NCI-H2107 treated with DMSO at 0.1 percent for 48 hours (cell line): ENCODE results near the gene CRADD.

Experiments used
- DNase-seq: peaks from one replicate; lab custom pipeline; 2025; ENCODE audit not compliant: unreplicated experiment; lab: John Stamatoyannopoulos, UW

Gene CRADD

GRCh38 chr12:93836620-93837260 is 159.6 kb downstream of the CRADD start:
- no peak for DNase-seq

DNA sequence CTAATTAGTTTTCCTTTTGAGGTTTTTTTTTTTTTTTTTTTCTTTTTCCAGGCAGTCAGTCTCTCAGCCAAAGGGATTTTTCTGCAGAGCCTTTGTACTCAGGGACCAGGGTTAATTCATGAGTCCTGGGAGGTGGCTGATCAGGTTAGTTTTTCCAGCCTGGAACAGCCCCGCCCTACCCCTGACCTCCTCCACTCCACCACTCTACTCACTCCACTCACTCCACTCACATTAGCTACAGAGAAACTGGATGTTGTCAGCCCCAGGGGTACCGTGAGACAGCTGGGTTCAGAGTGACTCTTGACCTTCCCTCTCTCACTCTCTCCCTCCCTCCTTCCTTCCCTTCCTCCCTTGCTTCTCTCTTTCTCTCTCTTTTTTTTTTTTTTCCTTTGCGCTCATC is 161.0 kb downstream of the CRADD start:
- no peak for DNase-seq

- DNase-seq = no peak
Observed at GRCh38 chr12:93839064-93839463, 161.9 kb downstream of the CRADD start.

DNA sequence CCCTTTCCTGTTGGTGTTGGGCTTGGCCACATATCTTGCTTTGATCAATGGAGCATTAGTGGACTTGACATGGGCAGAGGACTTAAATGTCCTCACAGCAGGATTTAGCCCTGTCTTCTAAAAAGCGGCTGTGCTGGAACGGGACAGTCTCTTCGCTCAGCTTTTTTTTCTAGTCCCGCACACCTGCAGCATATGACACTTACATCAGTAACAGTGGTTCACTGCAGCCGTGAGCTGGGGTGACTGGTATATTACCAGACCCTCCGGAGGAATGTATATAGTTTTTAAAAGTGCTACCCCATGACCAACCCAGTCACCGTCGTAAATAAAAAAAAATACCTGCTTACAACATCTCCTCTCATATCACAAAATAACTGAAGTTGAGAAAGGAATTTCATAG is 164.5 kb downstream of the CRADD start:
- DNase-seq = no peak

DNA sequence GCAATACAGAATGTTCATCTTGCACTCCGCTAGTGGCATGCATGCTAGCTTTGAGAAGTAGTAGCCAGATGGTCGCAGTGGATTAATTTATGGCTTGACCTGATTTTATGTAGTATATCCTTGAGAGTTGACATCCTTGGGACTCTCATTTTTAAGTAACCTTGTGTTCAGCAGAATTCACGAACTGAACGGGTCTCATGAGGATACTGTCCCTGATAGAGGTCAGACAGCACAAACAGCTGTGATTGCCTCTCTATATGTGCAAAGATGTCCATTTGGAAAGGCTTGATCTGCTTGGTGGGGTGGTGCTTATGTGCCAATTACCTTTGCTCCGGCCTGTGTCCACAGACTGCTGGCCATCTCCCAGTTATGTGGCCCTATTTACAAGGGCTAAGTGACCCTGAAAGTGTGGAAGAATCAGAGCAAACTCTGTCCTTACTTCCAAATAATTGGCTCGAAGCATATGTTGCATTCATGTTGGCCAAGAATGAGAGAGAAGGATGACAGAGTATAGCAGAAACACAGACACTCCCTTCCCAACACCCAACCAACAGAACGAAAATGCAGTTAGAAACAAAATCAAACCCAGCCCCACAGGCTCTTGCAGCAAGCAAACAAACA is 167.1 kb downstream of the CRADD start:
- no peak for DNase-seq

DNA sequence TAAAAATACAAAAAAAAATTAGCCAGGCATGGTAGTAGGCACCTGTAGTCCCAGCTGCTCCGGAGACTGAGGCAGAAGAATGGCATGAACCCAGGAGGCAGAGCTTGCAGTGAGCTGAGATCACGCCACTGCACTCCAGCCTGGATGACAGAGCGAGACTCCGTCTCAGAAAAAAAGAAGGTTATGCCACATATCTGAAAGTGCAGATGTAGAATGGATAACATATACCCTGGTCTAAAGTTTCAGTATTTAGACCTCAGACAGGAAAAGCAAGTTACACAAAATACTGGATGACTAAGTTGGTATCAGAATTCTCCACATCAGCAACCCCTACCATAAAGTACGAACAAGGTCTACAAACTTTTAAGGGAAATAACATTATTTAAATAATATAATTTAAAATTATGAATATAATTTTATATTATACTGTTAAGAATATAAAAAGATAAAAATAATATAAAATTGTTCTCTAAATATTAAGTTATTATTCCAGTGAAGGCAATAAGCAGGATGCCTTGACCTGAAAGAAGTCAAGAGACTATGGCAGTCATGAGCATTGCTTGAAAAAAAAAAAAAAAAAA is 169.9 kb downstream of the CRADD start:
- no peak for DNase-seq

- no peak for DNase-seq
Observed at GRCh38 chr12:93847517-93848474, 170.6 kb downstream of the CRADD start.

- DNase-seq = no peak
Observed at GRCh38 chr12:93848523-93849101, 171.4 kb downstream of the CRADD start.

DNA sequence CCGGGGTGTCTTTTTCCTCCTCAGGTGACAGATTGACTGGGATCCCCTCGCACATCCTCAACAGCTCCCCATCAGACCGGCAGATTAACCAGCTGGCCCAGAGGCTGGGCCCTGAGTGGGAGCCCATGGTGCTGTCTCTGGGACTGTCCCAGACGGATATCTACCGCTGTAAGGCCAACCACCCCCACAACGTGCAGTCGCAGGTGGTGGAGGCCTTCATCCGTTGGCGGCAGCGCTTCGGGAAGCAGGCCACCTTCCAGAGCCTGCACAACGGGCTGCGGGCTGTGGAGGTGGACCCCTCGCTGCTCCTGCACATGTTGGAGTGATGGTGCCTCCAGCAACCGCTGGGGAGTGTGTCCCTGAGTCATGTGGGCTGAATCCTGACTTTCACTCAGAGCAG is 172.8 kb downstream of the CRADD start:
- DNase-seq = no peak

DNA sequence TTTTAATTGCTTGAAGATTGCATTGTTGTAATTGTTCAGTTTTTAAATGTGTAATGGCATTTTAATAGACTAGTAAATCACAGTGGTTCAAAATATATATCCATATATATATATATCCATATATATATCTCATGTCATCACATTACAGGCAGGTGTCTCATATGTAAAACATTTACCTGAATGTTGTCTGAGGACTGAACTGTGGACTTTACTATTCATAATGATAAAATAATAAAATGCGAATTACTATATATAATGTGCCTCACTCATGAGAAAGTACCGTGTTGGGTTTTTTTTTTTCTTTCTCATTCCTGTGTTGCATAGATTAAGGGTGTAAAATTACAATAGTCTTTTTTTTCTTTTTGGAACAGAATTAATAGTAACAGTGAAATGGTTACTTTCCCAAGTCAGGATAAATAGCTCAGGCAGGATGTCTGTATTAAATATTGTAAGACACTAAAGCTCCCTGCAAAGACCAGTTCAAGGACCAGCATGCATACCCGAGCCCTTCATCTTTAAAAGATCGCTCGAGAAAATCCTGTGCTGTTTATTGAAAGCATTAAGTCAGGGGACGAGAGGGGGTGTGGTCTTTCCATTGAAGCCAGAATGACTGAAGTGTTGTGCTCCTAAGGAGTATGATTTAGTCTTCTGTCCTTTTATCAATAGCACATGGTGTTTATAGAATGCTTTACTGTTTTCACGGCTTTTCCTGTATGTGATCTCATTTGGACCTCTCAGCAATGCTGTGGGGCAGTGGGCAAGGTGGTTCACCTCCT is 173.5 kb downstream of the CRADD start:
- no peak for DNase-seq

GRCh38 chr12:93851257-93851671 is 174.1 kb downstream of the CRADD start:
- no peak for DNase-seq

DNA sequence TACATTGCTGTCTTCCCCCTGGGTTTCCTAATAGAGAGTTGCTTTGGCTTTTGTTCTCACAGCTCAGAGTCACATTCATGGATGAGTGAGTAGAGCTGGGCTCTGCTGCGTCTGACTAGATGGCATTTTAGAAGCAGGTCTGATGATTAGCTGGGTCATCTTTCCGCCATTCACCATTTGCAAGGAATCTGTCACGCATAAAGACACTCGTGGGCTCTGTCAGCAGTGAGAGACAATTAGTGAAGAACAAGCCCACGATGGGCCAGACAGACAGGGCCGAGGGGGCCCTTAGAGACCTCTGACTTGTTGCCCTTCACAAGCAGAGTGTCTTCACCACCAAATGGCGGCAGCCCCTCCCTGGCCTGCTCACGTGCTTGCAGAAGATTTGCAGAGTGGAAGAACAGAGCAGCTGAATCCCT is 175.0 kb downstream of the CRADD start:
- no peak for DNase-seq

GRCh38 chr12:93853698-93854478 is 176.7 kb downstream of the CRADD start:
- no peak for DNase-seq

DNA sequence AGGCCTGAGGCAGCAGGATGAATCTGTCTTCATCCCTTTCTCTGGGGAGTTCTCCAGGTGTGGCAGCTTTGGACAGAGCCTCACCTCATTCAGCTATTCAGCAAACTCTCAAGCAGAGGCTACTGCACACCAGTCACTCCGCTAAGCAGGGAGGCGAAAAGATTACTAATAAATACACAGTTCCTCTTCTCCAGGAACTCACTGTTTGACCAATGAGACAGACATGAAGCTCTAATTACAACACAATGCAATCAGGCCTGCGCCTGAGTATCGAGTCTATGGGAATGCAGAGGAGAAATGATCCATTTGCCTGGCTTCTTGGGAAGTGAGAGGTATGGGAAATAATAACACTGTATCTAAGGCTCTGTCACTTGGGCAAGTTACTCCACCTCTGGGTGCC is 178.1 kb downstream of the CRADD start:
- DNase-seq = no peak

DNA sequence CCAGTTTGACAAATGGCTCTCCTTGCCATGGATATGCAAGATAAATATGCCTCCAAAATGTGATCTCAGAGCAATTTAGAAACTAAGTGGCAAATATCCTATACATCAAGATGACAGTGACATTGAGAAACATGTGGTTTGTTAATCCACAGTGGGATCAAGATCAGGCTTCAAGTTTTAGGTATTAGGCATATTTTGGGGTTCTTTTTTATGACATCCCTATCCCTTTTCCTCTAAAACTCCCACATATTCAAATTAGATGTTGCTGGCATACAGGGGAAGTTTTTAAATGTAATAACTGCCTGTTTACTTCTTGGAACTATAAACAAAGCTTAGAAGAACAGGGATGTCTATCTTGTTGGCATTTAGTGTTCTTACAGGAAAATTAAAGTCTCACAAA is 179.4 kb downstream of the CRADD start:
- DNase-seq = no peak

DNA sequence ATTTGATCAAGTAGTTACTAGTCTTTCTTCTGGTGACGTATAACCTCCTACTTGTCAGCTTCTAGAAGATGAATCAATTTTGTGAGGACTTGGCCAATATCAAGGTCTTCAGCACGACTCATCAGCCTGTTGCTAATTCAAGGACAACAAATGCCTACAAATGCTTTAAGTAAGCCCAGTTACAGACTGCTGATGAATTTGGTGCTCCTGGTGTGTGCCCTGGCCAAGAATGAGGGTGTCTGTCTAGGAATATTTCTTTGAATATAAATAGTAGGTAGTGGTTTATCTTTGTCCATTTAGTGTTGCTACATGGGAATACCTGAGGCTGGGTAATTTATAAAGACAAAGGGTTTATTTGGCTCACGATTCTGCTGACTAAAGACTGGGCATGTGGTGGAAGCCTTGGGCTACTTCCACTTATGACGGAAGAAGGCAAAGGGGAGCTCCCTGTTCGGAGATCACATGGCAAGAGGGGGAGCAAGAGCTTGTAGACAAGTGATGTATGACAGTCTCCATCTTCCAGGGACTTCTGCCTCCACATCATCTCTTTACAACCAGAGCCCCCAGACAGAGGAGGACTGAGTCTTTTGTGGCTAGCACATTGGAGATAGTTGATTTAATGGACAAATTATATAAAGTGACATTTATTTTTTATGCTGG is 180.2 kb downstream of the CRADD start:
- DNase-seq = no peak

GRCh38 chr12:93857991-93858447 is 180.8 kb downstream of the CRADD start:
- DNase-seq = no peak

DNA sequence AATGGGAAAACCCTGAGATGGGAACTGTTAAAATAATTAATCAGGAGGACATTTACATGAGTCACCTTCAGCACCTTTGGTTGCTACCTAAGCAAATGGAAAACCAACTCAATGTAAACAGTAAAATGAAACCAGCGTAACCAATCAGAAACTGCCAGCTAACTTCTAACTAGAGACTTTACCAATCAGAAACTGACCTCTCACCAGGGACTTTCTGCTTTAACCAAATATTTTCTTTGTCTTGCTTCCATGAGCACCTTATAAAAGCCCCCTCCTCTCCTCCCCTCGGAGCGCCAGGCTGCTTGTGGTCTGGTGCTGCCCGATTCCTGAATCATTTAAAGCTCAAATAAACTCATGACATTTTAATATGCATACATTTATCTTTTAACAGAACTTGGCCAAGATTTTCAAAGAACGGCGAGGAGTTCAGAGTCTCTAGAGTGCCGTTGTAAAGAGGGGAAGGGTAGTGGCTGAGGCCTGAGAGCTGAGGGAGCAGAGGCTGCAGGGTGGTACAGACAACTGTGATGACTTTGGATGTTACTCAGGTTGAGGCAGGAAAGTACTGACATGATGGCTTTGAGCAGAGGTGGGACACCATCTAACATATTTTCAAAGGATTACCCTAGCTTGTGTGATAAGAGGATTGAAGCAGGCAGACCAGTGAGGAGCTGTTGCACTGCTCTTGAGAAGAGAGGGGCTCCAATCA is 183.6 kb downstream of the CRADD start:
- DNase-seq = no peak
